ENCODE measurements around the gene MEA1.
"Not testable (repeated sequence)": the region's sequence is repeated elsewhere in the genome, so short reads cannot be mapped to it uniquely, and the experiment has no call there.

The MEA1 gene

DNA sequence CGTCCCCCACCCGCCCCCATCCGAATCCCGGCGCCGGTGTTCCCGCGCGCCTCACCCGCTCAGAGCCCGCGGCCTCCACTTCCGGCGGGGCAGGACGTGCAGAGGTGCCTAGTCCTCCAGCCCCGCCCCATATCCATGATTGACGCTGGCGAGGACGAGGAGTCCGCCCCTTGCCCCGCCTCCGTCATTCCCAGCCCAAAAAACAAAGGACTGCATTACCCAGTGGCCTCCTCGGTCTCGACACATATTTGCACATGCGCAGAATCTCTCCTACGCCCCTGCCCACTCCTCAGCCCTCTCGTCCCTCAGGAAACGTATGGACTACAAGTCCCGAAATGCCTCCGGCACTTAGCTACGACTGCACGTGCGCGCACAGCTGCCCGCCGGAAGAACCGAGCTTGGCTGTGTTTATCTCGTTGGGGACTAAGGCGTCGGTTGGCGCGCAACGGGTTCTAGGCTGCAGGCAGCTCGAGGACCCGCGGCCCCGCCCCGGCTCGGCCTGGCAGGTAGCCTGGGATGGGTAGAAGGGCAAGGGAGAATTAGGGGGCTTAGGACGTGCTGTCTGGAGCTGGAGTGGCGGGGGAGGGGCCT is at the start of gene MEA1, which contains the start of gene KLHDC3:
Gene MEA1, minus strand, starts transcription at position 104 of the 591 bp plus-strand sequence. CDS start 133 bp downstream, outside the sequence.
Gene KLHDC3, plus strand, starts transcription at position 407 of the 591 bp plus-strand sequence. CDS start 2,944 bp downstream, outside the sequence.
- DNase-seq (ENCODE audit: low read depth in 3 of 3): peak; percentile 95 to 98 (median 98)

DNA sequence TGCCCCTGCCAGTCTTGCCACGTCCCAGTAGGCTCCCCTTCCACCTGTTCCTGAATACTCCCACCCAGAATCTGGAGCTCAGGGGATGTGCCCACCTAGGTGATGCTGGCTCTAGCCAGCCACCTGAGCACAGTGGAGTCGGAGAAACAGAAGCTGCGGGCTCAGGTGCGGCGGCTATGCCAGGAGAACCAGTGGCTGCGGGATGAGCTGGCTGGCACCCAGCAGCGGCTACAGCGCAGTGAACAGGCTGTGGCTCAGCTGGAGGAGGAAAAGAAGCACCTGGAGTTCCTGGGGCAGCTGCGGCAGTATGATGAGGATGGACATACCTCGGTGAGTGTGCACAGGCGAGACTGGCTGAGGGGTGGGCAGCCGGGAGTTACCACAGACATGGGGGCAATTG is 49.1 kb upstream of the MEA1 start:
- no peak for DNase-seq (ENCODE audit: low read depth in 3 of 3)

DNA sequence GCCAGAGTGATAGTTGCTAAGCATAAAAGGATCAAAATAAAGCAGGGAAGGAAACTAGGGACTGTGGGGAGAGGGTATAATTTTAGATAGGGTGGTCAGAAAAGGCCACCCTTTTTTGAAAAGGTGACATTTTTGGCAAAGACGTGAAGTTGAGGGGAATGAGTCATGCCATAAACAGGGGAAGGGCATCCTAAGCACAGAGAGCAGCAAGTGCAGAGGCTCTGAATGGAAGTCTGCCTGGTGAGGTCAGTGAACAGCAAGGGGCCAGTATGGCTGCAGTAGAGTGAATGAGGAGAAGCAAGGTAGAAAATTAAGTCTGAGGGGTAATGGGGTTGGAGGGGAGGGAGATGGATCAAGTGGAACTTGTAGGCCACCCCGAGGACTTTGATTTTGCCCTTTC is 48.1 kb upstream of the MEA1 start:
- DNase-seq (ENCODE audit: low read depth in 3 of 3): no peak

DNA sequence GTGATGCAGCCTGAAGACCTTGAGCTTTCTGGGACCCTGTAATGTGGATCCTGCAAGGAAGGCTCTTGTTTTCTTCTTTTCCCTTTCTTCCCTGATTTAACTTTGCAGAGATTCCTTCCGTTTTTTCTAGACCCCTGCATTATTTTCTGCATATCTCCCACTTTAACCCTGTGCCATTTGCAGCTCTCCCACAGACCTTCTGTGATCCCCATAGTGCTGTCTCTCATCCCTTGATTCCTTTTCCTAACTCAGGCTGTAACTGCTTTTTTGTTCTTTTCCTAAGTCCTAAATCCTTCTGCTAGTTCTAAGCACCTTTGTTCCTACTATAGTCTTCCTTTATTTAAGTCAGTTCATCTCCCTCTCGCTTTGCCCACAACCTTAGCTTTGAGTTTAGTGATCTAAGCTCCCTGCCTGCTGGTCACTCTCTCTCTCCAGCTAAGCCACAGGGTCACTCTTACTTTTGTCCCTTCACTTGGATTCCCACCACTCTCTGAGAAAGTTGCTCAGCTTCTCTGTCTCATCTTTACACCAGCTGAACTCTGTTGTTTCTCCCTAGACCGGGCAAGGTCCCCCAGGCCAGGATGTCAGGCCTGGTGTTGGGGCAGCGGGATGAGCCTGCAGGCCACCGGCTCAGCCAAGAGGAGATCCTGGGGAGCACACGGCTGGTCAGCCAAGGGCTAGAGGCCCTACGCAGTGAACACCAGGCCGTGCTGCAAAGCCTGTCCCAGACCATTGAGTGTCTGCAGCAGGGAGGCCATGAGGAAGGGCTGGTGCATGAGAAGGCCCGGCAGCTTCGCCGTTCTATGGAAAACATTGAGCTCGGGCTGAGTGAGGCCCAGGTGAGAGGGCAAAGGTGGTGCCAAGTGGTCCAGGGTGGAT is 47.2 kb upstream of the MEA1 start:
- no peak for DNase-seq (ENCODE audit: low read depth in 3 of 3)

DNA sequence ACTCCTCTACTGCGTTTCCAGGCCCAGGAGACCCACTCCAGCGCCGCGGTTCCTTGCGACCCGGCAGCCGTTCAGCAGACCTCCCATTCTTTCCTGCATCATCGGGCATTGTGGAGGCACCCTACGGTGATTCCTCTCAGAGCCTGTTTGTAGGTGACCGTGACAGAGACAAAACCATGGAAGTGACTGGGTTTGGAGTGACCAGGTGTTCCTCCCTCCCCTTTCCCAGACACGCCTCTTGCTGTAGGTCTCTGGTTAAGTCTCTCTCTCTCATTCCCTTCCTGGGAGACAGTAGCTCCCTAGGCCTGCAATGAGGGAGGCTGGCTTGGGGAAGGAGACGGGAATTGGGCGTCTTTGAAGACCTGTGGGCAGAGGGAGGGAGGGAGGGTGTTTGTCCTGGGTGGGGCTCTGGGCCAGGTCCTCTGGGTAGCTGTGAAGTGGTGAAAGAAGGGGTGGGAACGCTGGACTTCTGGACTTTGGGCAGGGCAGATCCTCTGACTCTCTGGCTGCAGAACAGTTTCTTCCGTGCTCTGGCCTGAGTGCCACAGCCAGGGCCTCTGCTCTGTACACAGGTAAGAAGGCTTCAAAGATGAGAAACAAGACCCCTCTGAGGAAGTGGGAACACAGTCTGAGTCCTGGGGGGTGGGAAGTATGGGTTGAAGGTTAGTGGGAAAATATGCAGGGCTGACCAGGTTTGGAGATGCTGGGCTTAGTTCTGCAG is 46.4 kb upstream of the MEA1 start:
- no peak for DNase-seq (ENCODE audit: low read depth in 3 of 3)

DNA sequence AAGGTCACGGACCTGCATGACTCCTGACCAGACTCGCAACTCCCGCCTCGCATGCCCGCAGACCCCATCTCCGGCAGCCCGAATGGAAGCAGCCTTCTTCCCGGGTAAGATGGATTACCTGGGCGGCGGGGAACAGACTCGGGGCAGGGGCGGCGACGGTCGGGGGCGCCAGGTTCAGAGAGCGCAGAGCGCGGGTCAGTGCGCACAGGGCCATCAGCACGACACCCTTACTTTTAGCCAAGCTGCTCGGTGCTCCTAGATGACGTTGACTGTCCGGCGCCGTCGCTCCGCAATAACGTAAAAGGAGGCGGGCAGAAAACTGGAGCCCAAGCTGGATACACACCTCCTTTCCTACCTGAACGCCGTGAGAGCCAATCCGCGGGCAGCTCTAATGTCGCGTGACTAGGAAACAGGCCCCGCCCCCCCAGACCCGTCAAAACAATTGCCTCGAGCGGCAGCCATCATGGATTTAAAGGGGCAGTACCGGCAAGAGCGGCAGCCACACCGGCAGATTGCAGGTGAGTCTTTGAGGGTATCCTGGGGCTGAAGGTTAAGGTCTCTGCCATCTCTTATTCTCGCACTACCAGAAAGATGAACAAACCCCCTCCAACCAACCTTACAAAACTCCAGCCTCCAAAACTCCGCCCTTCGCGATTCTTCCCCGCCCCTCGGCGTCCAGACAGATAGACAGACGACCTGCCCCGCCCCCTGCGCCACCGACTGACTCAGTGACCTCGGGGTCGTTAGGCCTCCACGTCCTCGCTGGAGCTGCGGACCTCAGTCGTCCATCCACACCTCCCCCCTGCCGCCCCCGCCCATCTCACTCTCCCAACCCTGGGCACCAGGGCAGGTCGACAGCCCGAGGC is 45.7 kb upstream of the MEA1 start, which contains the start of the genes KLC4 and MRPL2:
Gene KLC4, plus strand, starts transcription at position 464 of the 866 bp plus-strand sequence. CDS start 1,705 bp downstream, outside the sequence.
Gene MRPL2, minus strand, starts transcription at position 267 of the 866 bp plus-strand sequence. Its CDS starts 53 bp downstream, at position 214.
- peak; percentile 87 to 98 (median 95) for DNase-seq (ENCODE audit: low read depth in 3 of 3)

DNA sequence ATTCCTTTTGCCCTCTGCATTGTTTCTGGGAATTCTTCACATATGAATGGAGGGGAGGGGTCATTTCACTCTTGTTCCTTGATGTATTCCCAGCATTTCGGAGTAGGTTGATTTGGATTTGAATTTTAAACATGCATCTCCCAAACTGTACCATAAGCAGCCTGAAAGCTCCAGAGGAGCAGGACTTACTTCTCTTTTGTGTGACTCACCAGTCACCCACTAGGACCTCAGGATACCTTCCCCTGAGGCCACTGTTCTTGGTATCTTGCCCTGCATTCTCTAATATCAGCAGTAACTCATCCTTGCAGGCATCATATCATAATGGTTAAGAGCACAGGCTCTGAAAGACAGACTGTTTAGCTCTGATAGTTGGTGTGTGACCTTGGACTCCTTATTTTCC is 44.8 kb upstream of the MEA1 start:
- no peak for DNase-seq (ENCODE audit: low read depth in 3 of 3)

DNA sequence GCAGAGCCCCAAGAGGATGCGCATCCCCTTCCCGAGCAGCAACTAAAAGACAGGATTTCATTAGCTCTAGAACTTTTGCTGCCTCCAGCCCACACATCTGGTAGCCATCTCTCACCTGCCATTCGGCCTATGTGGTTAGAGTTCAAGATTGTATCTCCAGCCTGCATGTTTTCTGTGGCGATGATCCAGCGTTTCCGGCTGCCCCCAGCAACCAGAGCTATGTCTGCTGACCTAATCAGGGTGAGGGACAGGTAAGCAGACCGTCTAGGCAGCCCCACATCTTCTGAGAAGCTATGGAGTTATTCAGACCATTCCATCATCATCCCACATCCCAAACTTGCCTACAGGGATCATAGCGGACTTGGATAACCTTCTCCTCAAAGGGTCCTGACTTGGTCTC is 42.2 kb upstream of the MEA1 start:
- no peak for DNase-seq (ENCODE audit: low read depth in 3 of 3)

DNA sequence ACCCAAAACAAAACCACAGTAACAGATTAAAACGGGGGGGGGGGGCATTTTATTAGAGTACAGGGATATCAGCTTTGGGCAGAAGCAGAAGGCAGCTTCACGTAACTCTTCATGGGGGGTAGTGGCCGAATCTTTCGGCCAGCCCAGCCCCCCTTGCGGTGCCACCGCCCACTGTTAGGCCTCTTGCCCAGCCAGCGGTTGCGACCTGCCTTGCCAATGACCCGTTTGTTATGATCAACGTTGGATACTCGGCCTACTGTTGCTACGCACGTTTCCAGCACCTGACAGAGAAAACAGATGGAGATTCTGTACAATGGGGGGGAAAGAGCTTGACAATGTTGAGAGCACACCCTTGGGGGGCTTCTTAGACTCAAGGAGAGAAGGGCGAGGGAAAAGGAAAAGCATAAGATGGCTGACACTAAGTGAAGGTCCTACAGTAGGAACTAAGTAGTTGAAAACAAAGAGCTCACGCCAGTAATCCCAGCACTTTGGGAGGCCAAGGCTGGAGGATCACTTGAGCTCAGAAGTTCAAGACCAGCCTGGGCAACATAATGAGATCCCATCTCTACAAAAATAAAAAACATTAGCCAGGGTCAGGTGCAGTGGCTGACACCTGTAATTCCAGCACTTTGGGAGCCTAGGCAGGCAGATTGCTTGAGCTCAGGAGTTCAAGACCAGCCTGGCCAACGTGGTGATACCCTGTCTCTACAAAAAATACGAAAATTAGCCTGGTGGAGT is 40.6 kb upstream of the MEA1 start:
- DNase-seq (ENCODE audit: low read depth in 3 of 3): no peak

DNA sequence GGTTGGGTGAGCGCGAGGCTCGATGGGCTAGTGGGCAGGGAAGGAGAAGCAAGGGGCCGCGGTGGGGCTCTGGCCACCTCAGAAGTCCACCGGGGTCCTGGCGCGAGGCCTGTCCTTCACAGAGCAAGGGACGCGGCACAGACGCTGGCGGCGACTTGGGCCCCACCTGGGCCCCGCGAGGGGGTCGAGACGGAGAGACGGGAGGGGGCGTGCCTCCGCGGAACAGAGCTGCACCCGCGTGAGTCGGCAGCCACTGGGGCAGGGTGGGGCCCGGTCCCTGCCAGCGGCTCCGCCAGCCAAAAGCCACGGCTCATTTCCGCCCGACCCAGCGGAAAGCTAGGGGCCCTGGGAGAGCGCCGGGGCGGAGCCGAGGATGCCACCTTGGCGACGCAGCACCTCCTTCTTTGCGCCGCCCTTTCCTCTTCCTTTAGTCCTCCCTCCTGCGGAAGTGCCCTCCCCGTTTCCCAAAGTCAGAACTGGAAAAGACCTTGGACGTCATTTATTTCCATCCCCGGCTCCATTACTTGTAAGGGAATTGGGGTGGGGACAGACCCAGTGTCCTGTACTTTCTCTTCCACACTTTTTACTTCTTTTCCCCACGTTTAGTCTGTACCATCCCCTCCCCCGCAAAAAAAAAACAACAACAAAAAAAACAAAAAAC is 39.9 kb upstream of the MEA1 start, which contains the start of gene CUL7:
Gene CUL7, minus strand, starts transcription at position 307 of the 661 bp plus-strand sequence. CDS start 1,063 bp downstream, outside the sequence.
- DNase-seq (ENCODE audit: low read depth in 3 of 3): peak; percentile 73 to 78 (median 75)

DNA sequence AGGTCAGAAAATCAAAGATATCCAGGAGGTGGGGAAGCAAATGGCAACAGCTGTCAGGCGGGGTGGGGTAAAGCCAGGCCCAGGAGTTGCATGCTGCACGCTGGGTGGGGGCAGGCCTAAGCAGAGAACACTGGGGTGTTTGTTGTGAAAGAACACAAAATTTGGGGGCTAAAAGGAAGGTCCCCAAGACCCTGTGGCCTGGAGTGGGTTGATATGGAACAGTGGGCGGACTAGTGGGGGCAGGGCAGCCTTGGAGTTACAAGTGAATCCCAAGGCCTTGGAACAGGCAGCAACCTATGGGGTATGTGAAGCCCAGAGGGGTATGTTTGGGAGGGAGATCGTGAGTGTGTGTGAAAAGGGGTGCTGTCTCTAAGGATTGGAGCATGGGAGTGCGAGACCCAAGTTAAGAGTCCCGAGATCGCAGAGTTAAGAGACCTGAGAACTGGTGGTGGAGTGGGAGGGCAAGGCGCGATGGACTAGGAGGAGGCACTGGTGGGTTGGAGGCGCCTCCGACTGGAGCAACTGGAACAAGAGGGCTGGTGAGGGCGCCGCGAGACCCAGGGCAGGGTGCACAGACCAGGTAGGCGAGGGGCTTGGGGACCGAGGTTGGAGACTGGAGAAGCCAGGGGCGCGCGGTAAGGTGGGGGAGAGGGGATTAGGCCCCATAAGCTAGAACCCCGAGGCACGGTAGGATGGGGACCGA is 39.2 kb upstream of the MEA1 start:
- DNase-seq (ENCODE audit: low read depth in 3 of 3): no peak

DNA sequence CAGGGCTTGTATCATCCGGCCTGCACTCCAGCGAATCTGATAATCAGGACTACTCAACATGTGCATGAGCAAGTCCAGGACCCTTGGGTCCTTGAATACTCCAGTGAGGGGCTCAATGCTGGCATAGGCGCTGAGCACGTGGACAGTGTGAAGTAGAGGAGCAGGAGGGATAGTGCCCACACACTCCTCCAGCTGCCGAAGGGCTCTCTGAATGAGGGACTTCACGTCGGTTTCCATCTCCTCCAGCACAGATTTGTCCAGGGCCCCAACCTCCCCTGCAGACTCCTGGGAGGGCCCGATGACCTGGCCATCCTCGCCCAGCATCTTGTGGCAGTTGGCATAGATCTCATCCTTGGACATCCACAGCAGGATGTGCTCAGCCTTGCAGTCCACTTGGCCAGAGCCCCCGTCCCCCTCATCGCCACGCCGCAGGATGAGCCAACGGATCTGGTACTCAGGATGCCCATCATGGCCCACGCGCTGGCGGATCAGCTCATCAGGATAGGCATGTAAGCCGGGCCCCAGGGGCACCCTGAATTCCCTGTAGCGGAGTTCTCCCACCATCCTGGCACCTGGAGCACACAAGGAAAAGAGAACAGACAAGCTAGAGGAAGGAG is 38.6 kb upstream of the MEA1 start:
- no peak for DNase-seq (ENCODE audit: low read depth in 3 of 3)

DNA sequence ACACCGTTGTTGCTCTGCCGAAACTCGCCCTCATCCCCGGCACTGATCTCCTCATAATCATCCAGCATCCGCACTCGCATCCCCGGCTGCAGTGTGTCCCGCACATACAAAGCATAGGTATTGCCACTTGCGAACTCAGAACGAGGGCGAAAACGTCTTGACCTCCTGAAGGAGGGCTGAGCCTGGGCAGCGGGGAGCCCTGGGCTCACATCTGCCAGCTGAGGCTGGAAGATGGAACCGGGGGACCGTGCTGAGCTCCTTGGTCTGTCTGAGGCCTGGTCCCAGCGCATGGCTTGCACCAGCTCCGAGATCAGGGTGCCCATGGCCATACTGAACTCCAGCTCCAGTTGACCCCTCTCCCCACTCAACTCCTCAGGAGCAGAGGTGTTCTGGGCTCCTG is 37.2 kb upstream of the MEA1 start:
- DNase-seq (ENCODE audit: low read depth in 3 of 3): no peak

DNA sequence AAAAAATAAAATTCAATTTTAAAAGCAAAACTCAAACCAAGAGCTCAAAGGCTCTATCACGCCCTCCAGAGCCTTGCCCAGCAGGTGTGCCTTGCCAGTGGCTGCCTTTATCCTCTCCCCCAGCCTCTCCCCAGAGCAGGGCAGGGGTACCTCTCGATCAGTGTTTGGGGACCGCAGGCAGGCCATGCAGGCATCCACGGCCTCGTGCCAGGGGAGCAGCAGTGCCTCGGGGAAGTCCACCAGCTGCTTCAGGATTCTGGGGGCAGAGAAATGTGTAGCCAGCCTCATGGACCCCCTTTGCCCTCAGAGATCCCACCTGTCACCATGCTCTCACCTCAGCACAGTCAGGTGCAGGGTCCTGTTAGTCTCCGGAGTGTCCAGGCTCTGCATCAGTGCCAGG is 34.3 kb upstream of the MEA1 start:
- DNase-seq (ENCODE audit: low read depth in 3 of 3): no peak

DNA sequence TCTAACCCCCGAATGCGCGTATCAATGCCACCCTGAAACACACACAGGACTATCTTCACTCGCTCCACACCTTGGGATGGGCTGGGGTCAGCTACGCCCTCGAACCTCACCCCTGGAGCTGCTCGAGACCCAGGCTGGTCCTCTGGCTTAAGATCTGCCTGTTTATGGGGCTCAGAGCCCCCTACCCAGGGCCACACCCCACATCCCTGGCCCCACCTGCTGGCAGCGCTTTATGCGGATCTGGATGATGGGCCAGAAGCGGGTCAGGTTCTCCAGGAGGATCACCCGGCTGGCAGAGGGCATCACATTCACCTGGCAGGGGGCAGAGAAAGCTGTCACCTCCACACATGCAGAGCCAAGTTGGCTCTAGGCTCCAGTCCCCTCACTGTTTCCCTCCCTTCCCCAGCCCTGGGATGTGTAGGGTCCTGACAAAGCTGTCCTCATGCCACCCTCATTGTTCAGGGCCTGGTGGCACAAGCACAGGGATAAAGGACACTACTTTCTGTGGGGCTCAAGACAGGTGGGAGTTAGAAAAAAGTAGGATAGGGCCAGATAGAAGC is 31.7 kb upstream of the MEA1 start:
- no peak for DNase-seq (ENCODE audit: low read depth in 3 of 3)

DNA sequence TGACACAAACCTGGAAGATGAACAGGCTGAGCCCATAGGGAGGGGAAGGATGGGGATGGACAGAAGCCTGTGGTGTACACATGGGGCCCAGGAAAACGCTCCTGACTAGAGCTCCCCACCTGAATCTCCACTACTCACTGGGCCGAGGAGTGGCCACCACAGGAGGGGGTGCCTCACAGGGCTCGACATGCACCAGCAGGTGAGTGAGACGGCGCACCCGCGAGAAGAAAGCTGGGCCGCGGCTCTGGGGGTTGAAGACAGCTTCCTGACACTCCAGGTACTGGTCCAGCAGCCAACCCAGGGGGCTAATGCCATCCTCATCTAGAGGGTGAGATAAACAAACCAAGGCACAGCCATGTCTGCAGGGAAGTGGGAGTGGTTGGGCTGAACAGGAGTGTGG is 29.6 kb upstream of the MEA1 start:
- no peak for DNase-seq (ENCODE audit: low read depth in 3 of 3)

DNA sequence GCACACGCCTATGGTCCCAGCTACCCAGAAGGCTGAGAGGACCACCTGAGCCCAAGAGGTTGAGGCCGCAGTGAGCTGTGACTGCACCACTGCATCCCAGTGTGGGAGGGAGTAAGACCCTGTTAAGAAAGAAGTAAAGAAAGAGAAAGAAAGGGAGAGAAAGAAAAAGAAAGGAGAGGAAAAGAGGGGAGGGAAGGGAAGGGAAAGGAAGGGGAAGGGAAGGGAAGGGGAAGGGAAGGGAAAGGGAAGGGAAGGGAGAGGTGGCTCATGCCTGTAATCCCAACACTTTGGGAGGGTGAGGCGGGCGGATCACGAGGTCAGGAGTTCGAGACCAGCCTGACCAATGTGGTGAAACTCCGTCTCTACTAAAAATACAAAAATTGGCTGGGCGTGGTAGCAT is 27.7 kb upstream of the MEA1 start:
- not testable (repeated sequence) for DNase-seq (ENCODE audit: low read depth in 3 of 3)

DNA sequence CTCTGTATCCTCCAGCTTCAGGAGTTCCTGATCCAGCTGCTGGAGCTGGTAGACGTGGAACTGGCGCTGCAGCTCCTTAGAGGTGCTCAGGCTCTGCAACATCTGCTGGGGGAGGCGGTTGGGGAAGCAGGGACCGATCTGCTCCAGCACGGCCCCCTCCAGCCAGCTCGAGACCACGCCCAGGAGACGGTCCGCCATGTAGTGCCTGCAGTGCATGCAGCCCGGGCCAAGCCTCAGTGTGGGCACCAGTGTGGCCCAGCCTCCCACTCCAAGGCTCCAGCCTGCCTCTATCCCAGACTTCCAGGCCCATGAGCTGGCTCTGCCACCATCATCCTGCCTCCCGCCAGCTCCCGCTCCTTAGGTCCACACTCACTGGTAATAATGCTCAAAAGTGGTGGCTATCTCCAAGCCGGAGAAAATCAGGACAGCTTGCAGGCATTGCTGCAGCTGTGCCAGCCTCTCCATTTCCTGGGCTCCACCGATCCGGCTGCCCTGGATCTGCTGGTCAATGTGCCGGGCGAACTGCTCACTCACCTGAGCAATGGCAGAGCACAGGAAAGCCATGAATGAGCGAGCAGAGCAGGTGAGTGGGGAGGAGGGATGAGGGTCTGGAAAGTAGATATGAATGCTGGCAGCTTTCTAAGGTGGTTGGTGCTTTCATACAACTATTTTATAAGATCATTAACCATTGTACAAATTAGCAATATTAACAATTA is 27.0 kb upstream of the MEA1 start:
- no peak for DNase-seq (ENCODE audit: low read depth in 3 of 3)

Data from stimulated activated CD4-positive, alpha-beta T cell treated with anti-CD3 and anti-CD28 coated beads, TNF-alpha, amount 100 ng/mL, for 4 hours (primary cell).